H9 (cell line): ENCODE data around the gene ZNF429. TPM values are rescaled to one million over a fixed set of nuclear protein-coding genes. Genes with fewer than 3 reads are reported as not detected.

ENCODE experiments used
- DNase-seq: peaks from one replicate; pipeline ENCODE4 v3.0.0-alpha.2; 2017
- H2AFZ ChIP-seq: one replicate; pipeline ENCODE4 v1.6.1; 2013; ENCODE audit warnings: mild to moderate bottlenecking, low read length, control low read depth, moderate library complexity
- H2AK5ac ChIP-seq: 2 replicates; pipeline ENCODE4 v1.6.1; 2013; ENCODE audit warnings: low read length, control low read depth, mixed read lengths; ENCODE audit not compliant: insufficient read length
- H2BK120ac ChIP-seq: one replicate; pipeline ENCODE4 v1.6.1; 2013; ENCODE audit warnings: low read depth, mild to moderate bottlenecking, low read length, control low read depth, inconsistent platforms; ENCODE audit not compliant: poor library complexity, severe bottlenecking
- H2BK12ac ChIP-seq: 2 replicates; pipeline ENCODE4 v1.6.1; 2013; ENCODE audit warnings: low read length, control low read depth, mixed read lengths, low read depth; ENCODE audit not compliant: insufficient read length
- H2BK15ac ChIP-seq: 2 replicates; pipeline ENCODE4 v1.6.1; 2013; ENCODE audit warnings: low read depth, low read length, control low read depth
- H2BK20ac ChIP-seq: one replicate; pipeline ENCODE4 v1.6.1; 2013; ENCODE audit warnings: low read depth, mild to moderate bottlenecking, low read length, control low read depth, inconsistent platforms; ENCODE audit not compliant: poor library complexity, severe bottlenecking
- H2BK5ac ChIP-seq: 2 replicates; pipeline ENCODE4 v1.6.1; 2013; ENCODE audit warnings: low read length, control low read depth, mixed read lengths; ENCODE audit not compliant: insufficient read length
- H3K14ac ChIP-seq: 2 replicates; pipeline ENCODE4 v1.6.1; 2013; ENCODE audit warnings: low read length, control low read depth; ENCODE audit not compliant: insufficient read depth
- H3K18ac ChIP-seq: 2 replicates; pipeline ENCODE4 v1.6.1; 2013; ENCODE audit warnings: low read depth, mild to moderate bottlenecking, mixed read lengths, low read length, control low read depth; ENCODE audit not compliant: insufficient read length
- H3K23ac ChIP-seq: 2 replicates; pipeline ENCODE4 v1.6.1; 2013; ENCODE audit warnings: low read length, control low read depth, mixed read lengths, low read depth; ENCODE audit not compliant: insufficient read length
- H3K23me2 ChIP-seq: 2 replicates; pipeline ENCODE4 v1.6.1; 2013; ENCODE audit warnings: low read depth, mild to moderate bottlenecking, mixed read lengths, low read length, control low read depth; ENCODE audit not compliant: insufficient read length, poor library complexity, severe bottlenecking
- H3K27ac ChIP-seq: 2 replicates; pipeline ENCODE4 v1.5.1; 2013; ENCODE audit warnings: low read length, control low read depth, mixed read lengths, low read depth; ENCODE audit not compliant: insufficient read length
- H3K27me3 ChIP-seq: 2 replicates; pipeline ENCODE4 v1.6.1; 2013; ENCODE audit warnings: low read length, control low read depth, inconsistent platforms; ENCODE audit not compliant: insufficient read depth
- H3K4ac ChIP-seq: 2 replicates; pipeline ENCODE4 v1.6.1; 2013; ENCODE audit warnings: low read depth, mild to moderate bottlenecking, control low read depth, inconsistent platforms, low read length, moderate library complexity
- H3K4me1 ChIP-seq: 2 replicates; pipeline ENCODE4 v1.6.1; 2013; ENCODE audit warnings: low read length, control low read depth, inconsistent platforms; ENCODE audit not compliant: insufficient read depth
- H3K4me2 ChIP-seq: 2 replicates; pipeline ENCODE4 v1.6.1; 2013; ENCODE audit warnings: low read length, control low read depth, mixed read lengths; ENCODE audit not compliant: insufficient read length, insufficient read depth
- H3K56ac ChIP-seq: 2 replicates; pipeline ENCODE4 v1.6.1; 2013; ENCODE audit warnings: low read depth, mild to moderate bottlenecking, mixed read lengths, low read length, control low read depth; ENCODE audit not compliant: insufficient read length
- H3K79me1 ChIP-seq: 2 replicates; pipeline ENCODE4 v1.6.1; 2013; ENCODE audit warnings: low read depth, mild to moderate bottlenecking, moderate library complexity, low read length, control low read depth, inconsistent platforms; ENCODE audit not compliant: insufficient read depth, poor library complexity, severe bottlenecking
- H3K79me2 ChIP-seq: 2 replicates; pipeline ENCODE4 v1.6.1; 2013; ENCODE audit warnings: low read length, control low read depth, inconsistent platforms; ENCODE audit not compliant: insufficient read depth
- H3K9ac ChIP-seq: 2 replicates; pipeline ENCODE4 v1.6.1; 2013; ENCODE audit warnings: low read length, control low read depth, mixed read lengths; ENCODE audit not compliant: insufficient read length; ENCODE audit errors: extremely low read depth
- H3K9me3 ChIP-seq: one replicate; pipeline ENCODE4 v1.6.1; 2013; ENCODE audit warnings: low read depth, low read length, inconsistent platforms; ENCODE audit not compliant: control insufficient read depth
- H3T11ph ChIP-seq: one replicate; pipeline ENCODE4 v1.6.1; 2013; ENCODE audit warnings: mild to moderate bottlenecking, low read length, control low read depth, inconsistent platforms
- H4K20me1 ChIP-seq: one replicate; pipeline ENCODE4 v1.6.1; 2013; ENCODE audit not compliant: control insufficient read depth, insufficient read length, insufficient read depth
- H4K5ac ChIP-seq: 2 replicates; pipeline ENCODE4 v1.6.1; 2013; ENCODE audit warnings: low read depth, mild to moderate bottlenecking, mixed read lengths, low read length, control low read depth; ENCODE audit not compliant: insufficient read length
- H4K8ac ChIP-seq: replicated peaks from 2 replicates; pipeline ENCODE4 v1.6.1; 2013; ENCODE audit warnings: low read length, control low read depth, mixed read lengths, low read depth; ENCODE audit not compliant: insufficient read length
- H4K91ac ChIP-seq: 2 replicates; pipeline ENCODE4 v1.6.1; 2013; ENCODE audit warnings: low read depth, mild to moderate bottlenecking, moderate library complexity, mixed read lengths, low read length, control low read depth; ENCODE audit not compliant: insufficient read length
- H3K27ac Mint-ChIP-seq, 3 experiments: 2 replicates in 2 of 3; 3 replicates in 1 of 3; pipeline ENCODE4 v1.8.0; 2020 to 2021; ENCODE audit warnings: mixed read lengths in 3 of 3, mild to moderate bottlenecking in 1 of 3, moderate library complexity in 1 of 3
- H3K27me3 Mint-ChIP-seq: 2 replicates; pipeline ENCODE4 v1.8.0; 2021; ENCODE audit warnings: low read depth, mild to moderate bottlenecking, moderate library complexity, mixed read lengths
- H3K36me3 Mint-ChIP-seq, 3 experiments: 2 replicates in 2 of 3; 3 replicates in 1 of 3; pipeline ENCODE4 v1.8.0; 2020 to 2021; ENCODE audit warnings: low read depth in 3 of 3, mixed read lengths in 3 of 3; ENCODE audit not compliant: insufficient read depth in 1 of 3
- H3K4me1 Mint-ChIP-seq, 2 experiments: 2 replicates each; pipeline ENCODE4 v1.8.0; 2020; ENCODE audit warnings: mixed read lengths in 2 of 2
- H3K4me3 Mint-ChIP-seq, 2 experiments: 2 replicates in 1 of 2; 3 replicates in 1 of 2; pipeline ENCODE4 v1.8.0; 2020 to 2021; ENCODE audit warnings: mild to moderate bottlenecking in 2 of 2, mixed read lengths in 2 of 2, moderate library complexity in 1 of 2
- H3K9me3 Mint-ChIP-seq, 2 experiments: 2 replicates in 1 of 2; 3 replicates in 1 of 2; pipeline ENCODE4 v1.8.0; 2020; ENCODE audit warnings: mild to moderate bottlenecking in 2 of 2, mixed read lengths in 2 of 2, moderate library complexity in 1 of 2
- CTCF ChIP-seq: fragments of 200-600 bp; sonication (generic); conservative IDR thresholded peaks from 3 replicates; pipeline ENCODE4 v1.8.0; 2021; ENCODE audit warnings: antibody characterized with exemption, mild to moderate bottlenecking
- WGBS: extraction: QIAGEN DNeasy Blood & Tissue Kit; methylation state at CpG from one replicate; pipeline ENCODE4 v1.1.7; 2013; ENCODE audit warnings: missing lambda C conversion rate, low lambda C conversion rate, mixed read lengths; ENCODE audit not compliant: insufficient read length; ENCODE audit errors: extremely low coverage; 5-methylcytosine and 5-hydroxymethylcytosine counted together
- total RNA-seq: library from RNA; stranded (reverse); gene quantifications from 2 replicates; pipeline ENCODE4 v1.2.1, GENCODE V29; 2021

Gene ZNF429
- total RNA-seq, 1 experiment from 2014 or later = 11.2 TPM

GRCh38 chr19:21587117-21587461 is 81.7 kb downstream of the ZNF429 start:
- no peak overlapping the region for H3T11ph ChIP-seq
- H3K79me1 ChIP-seq = no peaks in the 10 kb centered on the region
- no peak overlapping the region for H3K9ac ChIP-seq
- no peak overlapping the region for H2BK120ac ChIP-seq
- H3K56ac ChIP-seq = no peak overlapping the region
- no peak overlapping the region for H2AK5ac ChIP-seq
- H3K18ac ChIP-seq = no peak overlapping the region
- no CpG with 5 or more reads among the region's 12 CpGs for WGBS
- no peak overlapping the region for H2AFZ ChIP-seq
- no peak overlapping the region for H4K8ac ChIP-seq
- no peak overlapping the region for H4K5ac ChIP-seq
- no peaks in the 10 kb centered on the region for H3K4me1 ChIP-seq
- Mint-ChIP-seq H3K27ac (no peak overlapping the region), H3K9me3 (peaks cover 68 to 73% of the 10 kb centered on the region in 2 experiments), H3K4me3 (peak overlapping the region; percentile 56 to 69), H3K4me1 (peaks cover 5 to 8% of the 10 kb centered on the region in 2 experiments), H3K27me3 (peaks cover 40% of the 10 kb centered on the region), H3K36me3 (peaks cover 4 to 15% (median 7%) of the 10 kb centered on the region in 3 experiments; a peak in 5 of 7 replicates)
- peaks cover 2% of the 10 kb centered on the region; the same call in 1 of the 2 replicates for H3K27me3 ChIP-seq
- no peak overlapping the region for H3K4ac ChIP-seq
- no peak overlapping the region for H2BK15ac ChIP-seq
- H3K79me2 ChIP-seq = no peaks in the 10 kb centered on the region
- H3K14ac ChIP-seq = no peak overlapping the region
- H4K20me1 ChIP-seq = no peaks in the 10 kb centered on the region
- no peak overlapping the region for H3K23ac ChIP-seq
- no peak overlapping the region for H2BK20ac ChIP-seq
- TF ChIP-seq CTCF = no peak
- no peak overlapping the region for H3K27ac ChIP-seq
- H3K4me2 ChIP-seq = peak overlapping the region; percentile 60
- DNase-seq = no peak
- no peak overlapping the region for H2BK5ac ChIP-seq
- peaks cover 5% of the 10 kb centered on the region for H3K23me2 ChIP-seq
- no peak overlapping the region for H2BK12ac ChIP-seq
- no peak overlapping the region for H4K91ac ChIP-seq
- peaks cover 37% of the 10 kb centered on the region for H3K9me3 ChIP-seq
